HG03469 (cell line): ENCODE results near the gene ZFHX3.

Source experiments
- ATAC-seq: cut with Tn5 transposase; IDR thresholded peaks from one replicate; pipeline ENCODE4 v1.9.1; 2021; ENCODE audit warnings: mild to moderate bottlenecking, moderate library complexity, moderate number of reproducible peaks; ENCODE audit not compliant: unreplicated experiment

The ZFHX3 gene

GRCh38 chr16:72811876-72812275 is 236.1 kb downstream of the ZFHX3 start:
- ATAC-seq: no peak

GRCh38 chr16:72811188-72811720 is 236.7 kb downstream of the ZFHX3 start:
- no peak for ATAC-seq

DNA sequence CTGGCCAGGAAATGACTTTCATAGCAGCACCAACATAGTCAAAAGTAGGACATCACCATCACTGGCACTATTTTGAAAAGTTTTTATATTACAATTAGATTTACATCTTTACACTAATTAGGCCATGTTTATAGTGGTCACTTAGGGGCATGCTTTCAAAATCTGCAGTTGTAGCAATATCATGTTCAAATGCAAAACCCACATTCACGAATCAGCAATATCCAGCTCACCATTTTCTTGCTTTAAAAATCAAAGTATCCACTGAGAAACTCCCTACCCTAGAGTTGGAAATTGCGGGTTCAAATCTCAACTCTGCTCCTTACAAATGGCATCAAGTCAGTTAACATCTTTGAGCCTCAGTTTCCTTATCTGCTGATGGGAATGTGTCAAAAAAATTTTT is 237.4 kb downstream of the ZFHX3 start:
- ATAC-seq: no peak

GRCh38 chr16:72809446-72809845 is 238.5 kb downstream of the ZFHX3 start:
- ATAC-seq: no peak

DNA sequence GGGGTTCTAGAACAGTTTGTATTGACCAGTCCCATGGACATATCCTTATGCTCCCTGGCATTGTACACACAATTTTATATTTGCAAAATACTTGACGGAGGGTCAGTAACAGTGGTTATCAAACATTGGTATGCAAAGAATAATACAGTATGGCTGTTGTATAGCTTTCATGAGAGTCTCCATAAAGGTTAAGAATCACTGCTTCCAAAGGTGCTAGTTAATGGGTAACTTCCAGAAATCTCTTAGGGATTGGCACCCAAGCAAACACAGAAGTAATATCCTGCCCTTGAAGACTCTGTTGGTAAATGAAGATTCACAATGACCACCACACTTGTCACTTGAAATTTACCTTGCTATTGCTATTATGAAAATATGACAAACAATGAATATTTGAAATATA is 239.2 kb downstream of the ZFHX3 start:
- ATAC-seq: no peak

DNA sequence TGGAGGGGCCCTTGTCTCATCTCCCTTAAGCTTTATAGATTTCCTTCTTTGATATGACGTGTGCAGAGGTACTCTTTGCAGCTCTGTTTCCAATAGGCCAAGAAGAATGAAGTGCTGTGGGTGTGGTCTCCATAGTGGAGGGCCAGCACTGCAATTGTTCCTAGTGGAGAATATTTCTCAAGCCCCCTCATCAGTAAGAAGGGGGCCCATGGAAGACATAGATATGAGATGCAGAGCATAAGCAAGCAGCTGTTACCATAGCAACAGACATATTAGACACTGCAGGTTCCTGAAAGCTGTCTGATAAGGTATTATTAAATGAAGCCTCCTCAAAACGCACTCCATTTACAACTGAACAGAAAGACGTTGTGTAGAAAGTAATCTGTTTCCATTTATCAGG is 240.7 kb downstream of the ZFHX3 start:
- ATAC-seq: no peak

DNA sequence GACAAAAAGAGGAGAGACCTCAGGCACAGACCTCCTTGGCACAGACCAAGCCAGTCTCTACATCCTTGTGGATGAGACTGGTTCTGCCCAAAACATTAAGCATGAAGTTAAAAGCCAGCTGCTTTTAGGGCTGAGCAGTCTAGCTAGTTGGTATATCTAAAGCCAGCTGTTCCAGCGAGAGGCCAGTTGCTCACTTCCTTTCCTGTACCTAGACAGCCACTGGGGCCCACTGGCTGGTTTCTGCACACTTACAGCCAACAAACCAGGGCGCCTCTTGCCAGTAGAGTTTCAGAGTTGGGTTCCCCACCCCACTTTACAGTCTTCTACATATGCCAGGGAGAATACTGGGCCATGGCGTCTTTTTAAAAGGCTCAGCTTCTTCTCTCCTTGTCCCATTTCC is 242.4 kb downstream of the ZFHX3 start:
- no peak for ATAC-seq

DNA sequence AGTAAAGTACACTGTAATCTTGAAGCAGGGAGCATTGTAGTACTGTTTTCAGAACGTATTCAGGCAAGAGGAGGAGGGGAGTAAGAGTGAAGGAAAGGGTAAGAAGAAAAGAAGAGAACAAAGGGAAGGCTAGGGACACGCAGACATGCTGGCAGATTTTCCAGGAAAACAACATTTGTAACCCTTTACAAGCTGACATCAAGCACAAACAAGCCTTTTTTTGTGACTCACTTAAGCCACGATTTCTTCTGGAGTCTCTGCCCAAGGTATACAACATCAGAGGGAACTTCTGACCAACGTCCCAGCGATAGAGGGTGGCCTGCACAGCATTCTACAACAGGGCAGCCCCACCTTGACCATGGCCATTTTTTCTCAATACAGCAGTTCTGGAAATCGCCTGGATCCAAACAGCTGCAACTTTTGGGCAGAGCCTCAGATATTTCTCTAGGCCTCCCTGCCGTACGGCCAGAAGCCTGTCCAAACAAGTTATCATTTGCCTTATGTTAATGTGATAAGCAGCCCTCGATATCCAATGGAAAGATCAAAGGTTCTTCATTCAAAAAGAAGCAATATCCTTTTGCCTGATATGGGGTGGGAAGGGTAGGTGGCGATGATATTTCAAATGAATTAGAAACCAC is 247.3 kb downstream of the ZFHX3 start:
- ATAC-seq: no peak

DNA sequence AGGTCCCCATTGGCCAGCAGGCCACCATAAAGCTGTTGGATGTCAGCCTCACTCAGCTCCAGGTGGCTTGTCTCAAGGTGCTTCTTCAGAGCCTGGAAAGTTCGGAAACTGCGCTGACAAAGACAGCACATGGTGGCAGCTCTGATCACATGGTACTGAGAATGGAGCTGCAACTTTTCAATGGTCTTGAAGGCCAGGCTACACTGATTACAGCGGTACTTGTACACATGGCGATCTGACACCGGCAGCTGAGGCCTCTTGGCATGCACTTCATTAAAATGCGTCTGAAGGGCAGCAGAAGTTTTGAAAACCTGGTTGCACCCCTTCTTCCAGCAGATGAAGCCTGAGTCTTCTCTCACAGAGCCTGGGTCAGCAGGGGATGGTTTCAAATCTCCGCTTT is 249.7 kb downstream of the ZFHX3 start:
- no peak for ATAC-seq

- ATAC-seq: no peak
Observed at GRCh38 chr16:72797621-72798020, 250.3 kb downstream of the ZFHX3 start.

DNA sequence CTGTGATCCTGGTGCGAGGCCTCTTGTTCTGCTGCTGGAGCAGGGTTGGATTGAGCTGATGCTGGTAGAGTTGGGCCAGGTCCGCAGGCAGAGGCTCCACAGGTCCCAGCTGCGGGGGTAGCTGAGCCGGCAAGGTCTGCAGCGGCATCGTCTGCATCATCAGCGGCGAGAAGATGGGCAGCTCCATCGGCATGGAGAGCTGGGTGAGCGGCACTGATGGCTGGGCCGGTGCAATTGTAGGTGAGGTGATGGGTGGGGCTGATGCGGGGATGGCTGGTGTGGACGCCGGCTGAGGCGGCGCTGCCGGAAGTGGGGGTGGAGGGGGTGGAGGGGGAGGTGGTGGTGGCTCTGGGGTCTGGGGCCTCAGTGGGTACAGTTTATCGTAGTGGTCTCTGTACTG is 251.7 kb downstream of the ZFHX3 start:
- no peak for ATAC-seq

DNA sequence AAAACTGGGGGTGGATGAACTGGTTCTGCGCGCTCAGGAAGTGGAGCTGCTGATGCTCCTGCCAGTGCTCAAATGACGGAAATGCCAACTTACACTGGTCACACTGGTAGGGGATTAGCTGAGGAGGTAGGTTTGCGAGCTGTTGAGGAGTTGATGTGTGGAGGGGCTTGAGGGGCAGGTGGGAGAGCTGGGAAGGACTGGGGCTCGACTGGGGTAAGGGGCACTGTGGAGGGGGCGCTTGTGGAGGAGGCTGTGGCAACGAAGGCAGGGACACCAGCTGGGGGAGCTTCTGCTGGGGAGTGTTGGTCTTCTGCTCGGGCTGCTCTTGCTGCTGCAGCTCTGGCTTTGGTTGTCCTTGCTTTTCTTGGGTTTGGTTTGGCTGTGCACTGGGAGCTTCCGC is 252.9 kb downstream of the ZFHX3 start:
- no peak for ATAC-seq

DNA sequence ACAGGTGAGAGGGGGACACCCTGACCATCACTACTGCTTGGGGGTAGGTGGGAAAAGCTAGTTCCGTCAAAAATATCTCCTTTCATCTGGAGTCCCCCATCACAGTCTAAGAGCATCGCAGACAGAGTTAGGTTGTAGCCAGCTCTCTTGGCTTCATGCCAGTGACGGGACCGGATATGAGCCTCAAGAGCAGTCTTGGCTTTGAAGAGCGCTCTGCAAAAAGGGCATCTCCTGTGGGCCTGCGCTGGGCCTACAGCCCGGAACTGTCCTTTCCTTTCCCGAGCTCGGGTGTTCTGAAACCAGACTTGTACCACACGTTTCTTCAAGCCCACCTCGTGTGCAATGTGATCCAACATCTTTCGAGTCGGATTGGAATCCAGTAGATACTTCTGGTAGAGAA is 253.6 kb downstream of the ZFHX3 start:
- no peak for ATAC-seq

DNA sequence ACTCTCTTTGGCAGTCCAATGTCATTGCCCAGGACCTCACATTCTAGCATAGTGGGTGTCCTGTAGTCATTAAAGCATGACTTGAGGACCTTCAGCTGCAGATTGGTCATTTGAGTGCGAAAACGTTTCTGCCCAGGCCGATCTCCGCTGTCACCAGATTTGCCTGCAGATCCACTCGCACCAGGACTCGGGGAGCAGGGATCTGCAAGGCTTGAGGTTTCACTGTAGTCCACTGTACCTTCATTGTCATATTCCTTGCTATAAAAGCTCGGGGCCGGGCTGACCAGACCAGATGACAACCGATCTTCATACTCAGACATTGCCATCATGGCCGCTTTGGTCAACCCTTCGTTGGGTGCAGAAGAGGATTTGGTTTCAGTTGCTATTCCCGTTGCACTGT is 254.2 kb downstream of the ZFHX3 start:
- ATAC-seq: no peak

DNA sequence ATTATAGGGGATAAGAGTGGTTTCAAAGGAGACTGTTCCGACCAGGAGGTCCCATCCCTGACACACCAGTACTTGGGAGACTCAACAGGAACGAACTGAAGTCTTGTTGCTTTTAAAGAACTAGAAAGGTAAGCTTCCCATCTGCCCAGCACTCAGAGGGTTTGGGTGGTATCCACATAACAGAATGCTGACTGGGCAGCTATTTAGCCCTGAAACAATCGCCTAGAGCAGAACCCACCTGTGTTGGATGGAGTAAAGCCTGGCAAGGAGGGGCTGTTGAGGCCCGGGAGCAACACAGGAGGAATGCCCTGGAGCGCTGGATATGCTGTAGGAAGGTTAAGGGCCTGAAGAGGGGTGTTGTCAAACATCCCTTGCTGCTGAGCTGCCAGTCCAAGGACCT is 254.9 kb downstream of the ZFHX3 start:
- no peak for ATAC-seq

GRCh38 chr16:72791786-72792185 is 256.1 kb downstream of the ZFHX3 start:
- no peak for ATAC-seq

DNA sequence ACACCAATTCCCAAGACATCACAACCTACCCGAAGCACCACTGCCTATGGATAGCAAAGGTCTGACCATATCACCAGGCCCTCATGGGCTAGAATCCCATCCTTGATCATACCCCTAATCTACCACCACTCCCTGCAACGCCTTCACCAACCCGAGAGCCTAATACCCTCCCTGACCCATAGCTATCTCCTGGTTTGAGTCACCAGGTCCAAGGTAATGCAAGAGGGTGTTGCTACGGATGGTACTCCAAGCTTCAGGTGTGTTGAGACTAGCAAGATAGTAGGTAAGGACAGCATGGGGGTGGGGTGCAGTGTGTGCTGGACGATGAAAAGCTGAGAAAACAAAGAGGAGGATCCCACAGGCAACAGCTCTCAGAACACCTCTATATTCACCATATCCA is 258.0 kb downstream of the ZFHX3 start:
- no peak for ATAC-seq

GRCh38 chr16:72789465-72789864 is 258.5 kb downstream of the ZFHX3 start:
- ATAC-seq: no peak

DNA sequence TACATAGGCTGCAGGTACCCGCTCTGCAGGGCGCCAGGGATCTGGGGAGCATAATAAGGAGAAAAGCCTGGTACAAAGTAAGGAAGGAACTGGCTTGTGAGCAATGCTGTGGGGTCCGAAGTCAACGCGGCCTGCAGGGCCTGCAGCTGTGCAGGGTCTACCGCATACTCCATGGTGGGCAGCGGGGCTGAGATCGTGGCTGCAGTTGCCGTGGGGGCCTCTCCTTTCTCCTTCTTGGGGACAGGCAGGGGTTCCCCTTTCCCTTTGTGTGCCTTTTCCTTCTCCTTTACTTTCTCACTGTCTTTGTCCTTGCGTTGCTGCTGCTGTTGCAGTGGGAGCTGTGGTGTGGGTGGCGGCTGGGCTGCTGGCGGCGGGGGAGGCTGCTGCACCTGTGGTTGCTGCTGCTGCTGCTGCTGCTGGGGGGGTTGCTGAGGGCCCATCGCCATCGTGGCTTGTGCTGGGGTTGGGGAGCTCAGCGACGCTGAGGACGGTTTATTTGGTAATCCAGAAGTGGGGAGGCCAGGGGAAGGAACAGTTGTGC is 259.6 kb downstream of the ZFHX3 start:
- ATAC-seq: no peak

DNA sequence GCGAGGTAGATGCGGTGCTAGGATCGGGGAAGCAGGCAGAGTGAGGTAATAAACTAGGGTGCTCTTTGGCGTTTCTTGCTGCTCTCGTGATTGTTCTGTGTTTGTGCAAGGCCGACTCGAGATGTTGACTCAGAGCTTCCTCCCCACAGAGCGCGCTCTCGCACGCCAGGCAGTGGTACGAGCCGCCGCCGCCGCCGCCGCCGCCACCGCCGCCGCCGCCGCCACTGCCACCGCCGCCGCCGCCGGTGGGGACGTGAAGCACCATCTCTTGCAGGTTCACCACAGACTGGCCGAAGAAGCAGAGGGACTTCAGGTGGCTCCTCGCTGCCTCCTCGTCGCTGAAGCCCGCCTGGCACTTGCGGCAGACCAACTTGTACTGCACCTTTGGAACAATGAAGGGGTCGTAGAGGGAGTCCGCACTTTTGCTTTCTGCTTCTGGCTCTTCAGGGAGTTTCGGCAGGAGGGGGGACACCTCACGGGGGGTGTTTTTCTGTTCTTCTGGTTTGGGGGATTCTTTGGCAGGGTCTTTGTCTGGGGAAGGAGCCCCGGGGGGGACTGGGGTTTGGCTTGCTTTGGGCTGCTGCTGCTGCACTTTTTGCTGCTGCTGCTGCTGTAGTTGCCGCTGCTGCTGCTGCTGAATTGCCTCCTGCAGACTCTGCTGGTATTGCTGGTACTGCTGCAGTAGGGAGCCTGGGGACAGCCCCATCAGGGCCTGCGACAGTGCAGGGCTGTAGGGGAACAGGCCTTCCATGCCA is 260.2 kb downstream of the ZFHX3 start:
- ATAC-seq: peak; percentile 68

GRCh38 chr16:72787130-72787513 is 260.8 kb downstream of the ZFHX3 start:
- ATAC-seq: no peak

GRCh38 chr16:72786606-72787005 is 261.3 kb downstream of the ZFHX3 start:
- no peak for ATAC-seq
